Activated CD4-positive, alpha-beta memory T cell treated with anti-CD3 and anti-CD28 coated beads for 36 hours (primary cell): ENCODE data around the gene CNOT10. TPM values are rescaled to one million over a fixed set of nuclear protein-coding genes. Genes with fewer than 3 reads are reported as not detected.
A peak's percentile ranks its signal among the peaks of the same experiment; 100 is the strongest.

ENCODE experiments used
- CTCF ChIA-PET: fragments of 350-600 bp; sonication (Branson Sonifier 250); formaldehyde crosslinking; loops from one replicate; lab custom pipeline; 2021; ENCODE audit warnings: antibody characterized with exemption, inconsistent platforms; lab: Charles Lee
- POLR2A ChIA-PET: fragments of 350-600 bp; sonication (Branson Sonifier 250); formaldehyde crosslinking; loops from one replicate; lab custom pipeline; 2021; ENCODE audit warnings: antibody characterized with exemption; lab: Charles Lee
- DNase-seq: peaks from one replicate; pipeline ENCODE4 v3.0.0-alpha.2; 2020
- H3K27ac Mint-ChIP-seq: one replicate; pipeline ENCODE4 v1.8.0; 2021; ENCODE audit warnings: mixed read lengths
- H3K27me3 Mint-ChIP-seq: one replicate; pipeline ENCODE4 v1.8.0; 2021; ENCODE audit warnings: mixed read lengths
- H3K36me3 Mint-ChIP-seq: one replicate; pipeline ENCODE4 v1.8.0; 2021; ENCODE audit warnings: mixed read lengths
- H3K4me1 Mint-ChIP-seq: one replicate; pipeline ENCODE4 v1.8.0; 2021; ENCODE audit warnings: low read depth, mixed read lengths
- H3K4me3 Mint-ChIP-seq: one replicate; pipeline ENCODE4 v1.8.0; 2021; ENCODE audit warnings: mild to moderate bottlenecking, mixed read lengths
- H3K9me3 Mint-ChIP-seq: one replicate; pipeline ENCODE4 v1.8.0; 2021; ENCODE audit warnings: mixed read lengths
- intact Hi-C: fragments of 100-400 bp; cut with micrococcal nuclease; formaldehyde crosslinking; loops from one replicate; pipeline ENCODE4 v1.15.1; 2023
- total RNA-seq, 2 experiments: library from RNA; stranded (reverse); gene quantifications; one replicate each; pipeline ENCODE4 v1.2.3, GENCODE V29; 2021

CNOT10 gene
- total RNA-seq, 2 experiments from 2014 or later = 52.4 to 54.7 TPM

DNA sequence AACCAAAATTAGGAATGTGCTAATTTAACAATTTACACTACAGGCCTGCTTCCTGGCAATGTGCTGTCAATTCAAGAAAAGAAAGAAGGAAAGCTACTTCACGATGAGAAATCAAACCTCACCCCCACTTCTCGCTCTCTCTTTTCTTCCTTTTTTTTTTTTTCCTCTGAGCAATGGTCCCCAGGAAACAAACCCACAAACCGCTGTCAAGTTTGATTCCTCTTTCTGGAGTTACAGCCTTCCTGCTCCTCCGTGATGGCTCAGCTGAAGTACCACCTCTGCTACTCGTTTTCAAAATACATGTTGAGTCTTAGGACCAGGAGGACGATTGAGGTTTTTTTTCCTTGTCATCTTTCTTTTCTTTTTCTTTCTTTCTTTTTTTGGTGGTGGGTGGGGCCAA lies 129.4 kb downstream of the CNOT10 start:
- Mint-ChIP-seq H3K4me3 (no peak overlapping the region), H3K27ac (no peak overlapping the region), H3K27me3 (peaks cover 39% of the 10 kb centered on the region), H3K9me3 (no peaks in the 10 kb centered on the region), H3K36me3 (no peaks in the 10 kb centered on the region), H3K4me1 (peaks cover 25% of the 10 kb centered on the region)
- ChIA-PET POLR2A (no interaction called here), CTCF (interaction anchor here (0.8 kb wide), 1 partner anchor 88 kb away, joined by 3 read pairs; no protein-coding TSS in a partner anchor)
- DNase-seq = no peak
- intact Hi-C loops = no loop called here

DNA sequence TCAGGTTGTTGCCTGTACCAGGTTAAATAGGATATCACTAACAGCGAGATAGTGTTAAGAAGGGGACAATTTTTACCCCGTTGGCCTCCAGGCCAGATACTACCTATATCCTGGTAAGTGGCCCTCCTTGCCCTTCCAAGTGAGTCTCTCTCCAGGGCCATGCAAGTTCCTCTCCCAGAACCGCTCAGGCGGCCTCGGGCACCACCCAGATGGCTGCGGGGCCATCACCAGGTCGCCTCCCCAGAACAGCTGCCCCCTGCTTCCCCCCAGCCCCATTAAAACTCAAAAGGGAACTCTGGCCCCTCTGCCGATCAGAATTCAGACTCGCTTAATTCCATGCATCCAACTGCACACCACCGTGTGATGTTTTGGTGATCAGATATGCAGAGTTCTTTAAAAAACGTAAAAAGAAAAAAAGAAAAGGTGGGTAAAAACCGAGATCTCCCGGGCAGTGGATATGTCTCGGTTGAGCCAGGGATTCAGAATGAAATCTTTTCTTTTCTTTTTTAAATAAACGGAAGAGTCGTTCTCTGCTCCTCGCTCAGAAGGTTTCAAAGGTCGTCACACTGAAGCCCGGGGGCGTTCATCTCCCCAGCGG lies 131.0 kb downstream of the CNOT10 start:
- Mint-ChIP-seq H3K9me3 (no peaks in the 10 kb centered on the region), H3K36me3 (no peaks in the 10 kb centered on the region), H3K27ac (no peak overlapping the region), H3K4me3 (peak overlapping the region; percentile 40), H3K27me3 (peaks cover 47% of the 10 kb centered on the region), H3K4me1 (peaks cover 25% of the 10 kb centered on the region)
- DNase-seq = no peak
- POLR2A ChIA-PET = no interaction called here
- CTCF ChIA-PET = no interaction called here
- intact Hi-C loops = loop anchor here (5.0 kb wide), 2 partner anchors 34 to 66 kb away; no protein-coding TSS in a partner anchor

DNA sequence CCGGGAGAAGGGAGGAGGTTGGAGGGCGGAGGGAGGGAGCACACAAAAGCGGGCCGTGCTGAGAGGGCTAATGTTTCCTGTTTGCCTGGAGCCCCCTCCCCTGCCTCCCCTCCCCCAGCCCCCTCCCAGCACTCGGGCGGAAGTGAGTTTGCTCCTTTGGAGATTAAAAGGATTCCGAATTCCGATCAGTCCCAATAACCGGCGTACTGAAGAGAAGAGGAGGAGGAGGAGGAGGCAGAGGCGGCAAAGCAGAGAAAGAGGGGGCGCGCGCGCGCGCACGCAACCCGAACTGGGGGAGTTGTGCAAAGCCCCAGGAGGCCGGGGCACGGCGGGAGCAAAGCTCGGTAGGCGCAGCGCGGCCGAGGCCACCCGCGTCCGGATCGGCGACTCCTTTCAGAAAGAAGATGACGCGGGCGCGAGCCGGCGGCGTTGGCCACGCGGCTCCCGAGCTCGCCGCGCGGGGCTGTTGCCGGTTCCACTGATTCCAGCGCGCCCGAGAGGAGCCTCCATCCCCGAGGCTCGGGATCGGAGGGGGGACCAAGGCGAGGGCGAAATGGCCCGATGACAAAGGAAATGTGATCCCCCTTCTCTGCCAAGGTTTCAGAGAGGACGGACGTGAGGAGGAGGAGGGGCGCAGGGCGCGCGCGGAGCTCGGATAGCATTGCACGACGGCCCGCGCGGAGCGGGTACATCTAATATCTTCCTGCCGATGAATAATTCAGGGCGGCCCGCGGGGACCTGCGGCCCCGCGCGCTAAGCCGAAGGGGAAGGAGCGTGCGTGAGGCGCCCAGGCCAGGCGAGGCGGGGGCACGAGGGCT lies 131.7 kb downstream of the CNOT10 start:
- CTCF ChIA-PET = no interaction called here
- intact Hi-C loops = loop anchor here (5.0 kb wide), 2 partner anchors 34 to 66 kb away; no protein-coding TSS in a partner anchor
- peak; percentile 32 for DNase-seq
- H3K27ac Mint-ChIP-seq = no peak overlapping the region
- H3K4me1 Mint-ChIP-seq = peaks cover 25% of the 10 kb centered on the region
- no peaks in the 10 kb centered on the region for H3K36me3 Mint-ChIP-seq
- H3K4me3 Mint-ChIP-seq = peak overlapping the region; percentile 62
- no peaks in the 10 kb centered on the region for H3K9me3 Mint-ChIP-seq
- POLR2A ChIA-PET = no interaction called here
- peaks cover 46% of the 10 kb centered on the region for H3K27me3 Mint-ChIP-seq

DNA sequence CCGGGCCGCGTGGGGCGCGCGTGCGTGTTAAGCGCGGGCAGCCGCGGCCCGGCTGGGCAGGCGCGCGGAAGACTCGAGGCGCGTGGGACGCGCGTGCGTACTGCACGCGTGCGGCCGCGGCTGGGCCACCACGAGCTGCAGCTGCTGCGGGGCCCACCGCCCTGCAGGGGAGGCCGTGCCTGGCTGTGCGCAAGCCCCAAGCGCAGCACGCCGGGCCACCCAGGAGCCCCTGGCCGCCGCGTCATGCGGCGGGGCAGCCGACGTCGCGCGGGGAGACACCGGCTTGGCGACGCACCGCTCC lies 132.2 kb downstream of the CNOT10 start:
- Mint-ChIP-seq H3K27ac (no peak overlapping the region), H3K9me3 (no peaks in the 10 kb centered on the region), H3K4me1 (peaks cover 25% of the 10 kb centered on the region), H3K27me3 (peaks cover 48% of the 10 kb centered on the region), H3K36me3 (no peaks in the 10 kb centered on the region), H3K4me3 (peak overlapping the region; percentile 62)
- POLR2A ChIA-PET = no interaction called here
- intact Hi-C loops = loop anchor here (5.0 kb wide), 2 partner anchors 35 to 65 kb away; no protein-coding TSS in a partner anchor
- DNase-seq = no peak
- CTCF ChIA-PET = no interaction called here

DNA sequence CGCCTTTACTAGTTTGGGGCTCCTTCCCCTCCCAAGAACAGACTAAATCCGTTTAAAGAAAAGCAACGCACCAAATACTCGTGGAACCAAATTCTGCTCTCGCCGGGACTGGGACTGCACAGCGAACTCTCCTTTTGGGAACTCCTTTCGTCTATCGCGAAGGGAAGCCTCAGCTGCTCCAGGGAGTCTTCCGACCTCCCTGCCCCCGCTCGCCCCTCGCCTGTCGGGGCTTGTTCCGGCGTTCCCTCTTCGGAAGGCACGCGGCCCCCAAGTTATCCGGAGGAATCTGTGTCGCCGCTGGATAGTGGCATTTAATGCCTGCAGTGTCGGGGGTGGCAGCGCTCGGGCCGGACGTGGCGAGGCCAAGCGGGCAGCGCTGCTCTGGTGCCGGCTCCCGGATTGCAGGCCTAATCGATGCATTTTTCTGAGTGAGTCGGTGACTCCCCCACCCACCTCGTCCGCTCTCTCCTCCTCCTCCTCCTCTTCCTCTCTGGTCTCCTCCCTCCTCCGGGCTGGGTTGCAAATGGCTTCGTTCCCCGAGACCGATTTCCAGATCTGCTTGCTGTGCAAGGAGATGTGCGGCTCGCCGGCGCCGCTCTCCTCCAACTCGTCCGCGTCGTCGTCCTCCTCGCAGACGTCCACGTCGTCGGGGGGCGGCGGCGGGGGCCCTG lies 132.7 kb downstream of the CNOT10 start, which contains the start of gene TRIM71:
TRIM71 (plus strand) TSS at position 440 of the 671 bp plus-strand sequence; CDS start at position 524, 84 bp downstream.
- peak; percentile 43 for DNase-seq
- no peaks in the 10 kb centered on the region for H3K36me3 Mint-ChIP-seq
- peaks cover 49% of the 10 kb centered on the region for H3K27me3 Mint-ChIP-seq
- H3K9me3 Mint-ChIP-seq = no peaks in the 10 kb centered on the region
- CTCF ChIA-PET = interaction anchor here (1.0 kb wide), 1 partner anchor 70 kb away, joined by 3 read pairs; no protein-coding TSS in a partner anchor
- H3K27ac Mint-ChIP-seq = no peak within 1 kb of the TSS
- intact Hi-C loops = loop anchor here (5.0 kb wide), 2 partner anchors 35 to 65 kb away; no protein-coding TSS in a partner anchor
- H3K4me1 Mint-ChIP-seq = peaks cover 25% of the 10 kb centered on the region
- POLR2A ChIA-PET = no interaction called here
- H3K4me3 Mint-ChIP-seq = peak within 1 kb of the TSS; percentile 62

DNA sequence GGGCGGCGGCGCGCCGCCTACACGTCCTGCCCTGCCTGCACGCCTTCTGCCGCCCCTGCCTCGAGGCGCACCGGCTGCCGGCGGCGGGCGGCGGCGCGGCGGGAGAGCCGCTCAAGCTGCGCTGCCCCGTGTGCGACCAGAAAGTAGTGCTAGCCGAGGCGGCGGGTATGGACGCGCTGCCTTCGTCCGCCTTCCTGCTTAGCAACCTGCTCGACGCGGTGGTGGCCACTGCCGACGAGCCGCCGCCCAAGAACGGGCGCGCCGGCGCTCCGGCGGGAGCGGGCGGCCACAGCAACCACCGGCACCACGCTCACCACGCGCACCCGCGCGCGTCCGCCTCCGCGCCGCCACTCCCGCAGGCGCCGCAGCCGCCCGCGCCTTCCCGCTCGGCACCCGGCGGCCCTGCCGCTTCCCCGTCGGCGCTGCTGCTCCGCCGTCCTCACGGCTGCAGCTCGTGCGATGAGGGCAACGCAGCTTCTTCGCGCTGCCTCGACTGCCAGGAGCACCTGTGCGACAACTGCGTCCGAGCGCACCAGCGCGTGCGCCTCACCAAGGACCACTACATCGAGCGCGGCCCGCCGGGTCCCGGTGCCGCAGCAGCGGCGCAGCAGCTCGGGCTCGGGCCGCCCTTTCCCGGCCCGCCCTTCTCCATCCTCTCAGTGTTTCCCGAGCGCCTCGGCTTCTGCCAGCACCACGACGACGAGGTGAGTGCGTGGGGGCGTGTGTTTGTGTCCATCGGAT lies 133.4 kb downstream of the CNOT10 start:
- ChIA-PET CTCF (interaction anchor here (1.0 kb wide), 1 partner anchor 71 kb away, joined by 3 read pairs; no protein-coding TSS in a partner anchor), POLR2A (no interaction called here)
- no peaks in the 10 kb centered on the region for H3K36me3 Mint-ChIP-seq
- peak; percentile 16 for DNase-seq
- H3K4me3 Mint-ChIP-seq = peak overlapping the region; percentile 45
- peaks cover 50% of the 10 kb centered on the region for H3K27me3 Mint-ChIP-seq
- H3K4me1 Mint-ChIP-seq = peaks cover 25% of the 10 kb centered on the region
- no peaks in the 10 kb centered on the region for H3K9me3 Mint-ChIP-seq
- intact Hi-C loops = loop anchor here (5.0 kb wide), 2 partner anchors 36 to 64 kb away; no protein-coding TSS in a partner anchor
- H3K27ac Mint-ChIP-seq = no peak overlapping the region

DNA sequence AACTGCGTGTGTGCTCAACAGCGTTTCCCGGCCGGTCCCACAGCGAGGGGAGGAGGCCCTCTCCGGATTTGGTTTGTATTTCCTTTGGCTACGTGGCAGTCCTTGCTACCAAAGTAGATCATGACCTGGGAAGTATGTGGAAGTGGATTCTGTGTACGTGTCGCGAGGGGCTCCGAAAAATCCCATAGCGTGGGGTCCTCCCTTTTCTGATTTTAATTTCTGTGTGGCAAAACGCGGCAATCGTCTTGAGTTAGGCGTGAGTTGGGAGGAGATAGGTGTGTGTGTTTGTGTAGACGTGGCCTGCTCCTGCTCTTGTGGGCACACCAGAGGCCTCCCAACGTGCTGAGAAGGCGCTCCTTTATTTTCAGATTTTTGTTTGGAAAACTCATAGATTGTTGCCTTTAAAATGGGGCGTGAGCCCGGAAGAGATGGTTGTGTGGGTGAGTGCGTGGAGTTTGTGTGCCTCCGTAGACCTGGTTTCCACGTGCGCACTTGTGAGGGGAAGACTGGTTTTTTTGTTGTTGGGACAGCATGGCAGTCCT lies 134.1 kb downstream of the CNOT10 start:
- Mint-ChIP-seq H3K4me1 (peaks cover 25% of the 10 kb centered on the region), H3K4me3 (peak overlapping the region; percentile 21), H3K27ac (no peak overlapping the region), H3K27me3 (peaks cover 51% of the 10 kb centered on the region), H3K9me3 (no peaks in the 10 kb centered on the region), H3K36me3 (no peaks in the 10 kb centered on the region)
- no peak for DNase-seq
- CTCF ChIA-PET = interaction anchor here (1.0 kb wide), 1 partner anchor 72 kb away, joined by 3 read pairs; no protein-coding TSS in a partner anchor
- POLR2A ChIA-PET = no interaction called here
- intact Hi-C loops = loop anchor here (5.0 kb wide), 2 partner anchors 37 to 63 kb away; no protein-coding TSS in a partner anchor

DNA sequence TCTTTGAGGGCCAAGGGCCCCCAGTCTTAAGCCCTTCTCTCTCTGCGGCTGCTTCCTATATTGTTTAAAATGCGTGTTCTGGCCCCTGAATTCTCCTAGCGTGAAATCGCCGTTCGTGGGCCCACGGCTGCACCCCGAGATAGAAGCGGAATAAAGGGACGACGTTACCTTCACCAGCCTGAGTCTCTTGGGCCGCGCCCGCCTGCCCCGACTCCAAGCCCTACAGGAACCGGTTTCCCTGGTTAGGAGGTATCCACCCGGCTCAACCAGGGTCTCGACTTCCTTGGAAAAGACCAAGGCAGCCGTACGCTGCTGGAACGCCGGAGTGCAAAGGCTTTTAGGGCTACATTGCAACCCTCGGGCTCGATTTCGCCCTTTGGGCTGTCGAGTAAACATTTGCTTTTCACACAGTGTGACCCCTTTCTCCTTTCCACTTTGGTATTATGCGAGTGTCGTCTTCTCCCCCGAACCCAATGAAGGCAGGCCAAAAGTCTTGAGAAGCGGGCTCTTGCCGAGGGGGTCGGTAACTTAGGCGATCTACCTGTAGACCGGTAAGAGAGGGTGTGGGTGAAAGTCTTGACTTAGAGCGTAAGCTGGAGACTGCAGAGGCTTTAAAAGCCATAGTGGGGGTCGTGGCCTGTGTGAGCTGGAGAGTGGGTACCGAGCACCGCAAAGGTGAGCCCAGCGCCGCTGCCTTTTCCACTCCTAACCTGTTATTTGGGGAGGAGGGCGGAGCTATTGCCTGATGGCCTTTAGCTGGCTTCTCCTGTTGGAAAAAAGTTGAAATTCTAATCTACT lies 134.8 kb downstream of the CNOT10 start:
- H3K4me3 Mint-ChIP-seq = no peak overlapping the region
- peaks cover 19% of the 10 kb centered on the region for H3K4me1 Mint-ChIP-seq
- CTCF ChIA-PET = interaction anchor here (0.8 to 1.5 kb wide), 2 partner anchors 16 to 83 kb away, joined by 3 to 4 read pairs; no protein-coding TSS in a partner anchor
- H3K27ac Mint-ChIP-seq = no peak overlapping the region
- peaks cover 49% of the 10 kb centered on the region for H3K27me3 Mint-ChIP-seq
- intact Hi-C loops = loop anchor here (5.0 kb wide), 2 partner anchors 37 to 63 kb away; no protein-coding TSS in a partner anchor
- POLR2A ChIA-PET = no interaction called here
- no peaks in the 10 kb centered on the region for H3K9me3 Mint-ChIP-seq
- no peaks in the 10 kb centered on the region for H3K36me3 Mint-ChIP-seq
- no peak for DNase-seq

DNA sequence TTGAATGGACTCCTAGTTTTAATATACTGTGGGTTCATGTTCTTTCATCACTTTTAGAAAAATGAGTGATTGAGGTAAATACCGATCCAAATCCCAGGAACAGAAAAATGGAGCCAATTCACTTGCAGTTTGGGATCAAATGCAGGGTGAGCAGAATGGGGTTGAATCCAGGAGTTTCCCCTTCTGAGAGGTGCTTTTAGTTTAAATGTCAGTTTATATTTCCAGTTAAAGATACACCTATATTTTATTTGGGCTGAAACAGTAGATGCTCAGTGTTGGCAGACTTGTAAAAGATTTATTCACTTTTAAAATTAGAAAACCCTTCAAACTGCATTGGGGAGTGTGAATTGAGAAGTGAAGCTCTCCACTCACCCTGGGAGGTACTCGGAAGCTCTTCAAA lies 135.4 kb downstream of the CNOT10 start:
- H3K36me3 Mint-ChIP-seq = no peaks in the 10 kb centered on the region
- H3K9me3 Mint-ChIP-seq = no peaks in the 10 kb centered on the region
- CTCF ChIA-PET = interaction anchor here (0.8 to 1.5 kb wide), 2 partner anchors 16 to 83 kb away, joined by 3 to 4 read pairs; no protein-coding TSS in a partner anchor
- peaks cover 18% of the 10 kb centered on the region for H3K4me1 Mint-ChIP-seq
- intact Hi-C loops = no loop called here
- POLR2A ChIA-PET = no interaction called here
- peaks cover 45% of the 10 kb centered on the region for H3K27me3 Mint-ChIP-seq
- no peak for DNase-seq
- H3K27ac Mint-ChIP-seq = no peak overlapping the region
- H3K4me3 Mint-ChIP-seq = no peak overlapping the region

DNA sequence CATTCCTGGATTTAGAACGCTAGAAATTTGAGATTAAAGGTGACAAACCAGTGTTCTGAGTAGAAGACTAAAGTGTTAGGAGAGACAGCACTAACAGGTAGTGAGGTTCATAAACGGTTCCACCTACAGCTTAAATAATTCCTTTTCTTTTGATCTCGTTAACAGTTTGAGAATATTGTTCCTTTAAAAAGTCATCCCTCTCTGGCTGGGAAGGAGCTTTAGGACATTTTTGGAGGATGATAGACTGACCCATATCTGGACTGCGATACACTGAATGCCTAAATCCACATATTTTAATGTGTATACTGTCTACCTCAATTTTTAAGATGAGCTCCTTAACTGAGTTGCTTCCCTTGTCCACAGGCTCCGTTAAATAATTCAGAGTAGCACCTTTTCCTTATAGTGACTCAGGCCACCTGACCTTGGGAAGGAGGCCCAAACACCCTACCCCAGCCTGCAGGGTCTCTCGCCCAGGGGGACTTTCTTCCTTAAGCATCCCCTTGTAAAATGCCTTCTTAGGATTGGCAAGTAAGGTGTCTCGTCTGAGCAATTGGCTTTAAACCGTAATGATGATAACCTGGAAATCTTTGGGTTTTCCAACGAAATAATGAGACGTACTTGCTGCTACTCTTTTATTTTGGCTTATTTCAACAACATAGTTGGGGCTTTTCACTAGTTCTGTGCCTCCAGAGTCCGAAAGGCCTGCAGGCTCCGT lies 136.1 kb downstream of the CNOT10 start:
- H3K4me1 Mint-ChIP-seq = peaks cover 18% of the 10 kb centered on the region
- intact Hi-C loops = no loop called here
- no peaks in the 10 kb centered on the region for H3K36me3 Mint-ChIP-seq
- no peak overlapping the region for H3K27ac Mint-ChIP-seq
- CTCF ChIA-PET = interaction anchor here (0.8 to 1.5 kb wide), 2 partner anchors 17 to 82 kb away, joined by 3 to 4 read pairs; no protein-coding TSS in a partner anchor
- H3K9me3 Mint-ChIP-seq = no peaks in the 10 kb centered on the region
- peaks cover 38% of the 10 kb centered on the region for H3K27me3 Mint-ChIP-seq
- DNase-seq = no peak
- POLR2A ChIA-PET = no interaction called here
- no peak overlapping the region for H3K4me3 Mint-ChIP-seq
